Epidermal melanocyte (primary cell): Measurements from ENCODE around the gene TFCP2L1.
"Not testable (repeated sequence)": the region's sequence is repeated elsewhere in the genome, so short reads cannot be mapped to it uniquely, and the experiment has no call there.

Source experiments
- DNase-seq: peaks from one replicate; pipeline ENCODE4 v3.0.0; 2011; ENCODE audit warnings: low spot score; ENCODE audit not compliant: insufficient read length

TFCP2L1 gene

DNA sequence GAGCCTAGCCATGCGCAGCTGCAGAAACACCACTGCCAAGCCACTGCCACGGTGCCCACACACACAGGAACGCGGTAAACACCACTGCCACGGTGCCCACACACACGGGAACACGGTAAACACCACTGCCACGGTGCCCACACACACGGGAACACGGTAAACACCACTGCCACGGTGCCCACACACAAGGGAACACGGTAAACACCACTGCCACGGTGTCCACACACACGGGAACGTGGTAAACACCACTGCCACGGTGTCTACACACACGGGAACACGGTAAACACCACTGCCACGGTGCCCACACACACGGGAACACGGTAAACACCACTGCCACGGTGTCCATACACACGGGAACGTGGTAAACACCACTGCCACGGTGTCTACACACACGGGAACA is 59.3 kb downstream of the TFCP2L1 start:
- not testable (repeated sequence) for DNase-seq

GRCh38 chr2:121220995-121221394 is 64.0 kb downstream of the TFCP2L1 start:
- DNase-seq, result no peak

DNA sequence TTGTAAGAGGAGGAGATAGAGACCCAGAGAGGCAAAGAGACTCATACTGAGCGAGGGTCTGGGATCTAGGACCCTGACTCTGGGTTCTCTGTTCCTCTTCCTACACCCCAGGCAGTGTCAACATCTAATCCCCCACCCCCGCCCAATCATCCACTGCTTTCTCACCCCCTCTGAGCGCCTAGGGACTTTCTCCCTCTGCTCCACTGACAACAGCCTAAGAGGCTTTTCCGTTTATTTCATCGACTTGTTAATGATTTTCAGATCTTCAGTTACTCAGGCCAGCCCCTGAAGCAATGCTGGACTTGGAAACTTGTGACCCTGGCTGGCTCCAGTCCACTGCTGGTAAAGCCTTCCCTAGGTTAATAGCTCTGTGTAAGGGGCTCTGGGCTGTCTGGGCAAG is 65.1 kb downstream of the TFCP2L1 start:
- DNase-seq, result no peak

DNA sequence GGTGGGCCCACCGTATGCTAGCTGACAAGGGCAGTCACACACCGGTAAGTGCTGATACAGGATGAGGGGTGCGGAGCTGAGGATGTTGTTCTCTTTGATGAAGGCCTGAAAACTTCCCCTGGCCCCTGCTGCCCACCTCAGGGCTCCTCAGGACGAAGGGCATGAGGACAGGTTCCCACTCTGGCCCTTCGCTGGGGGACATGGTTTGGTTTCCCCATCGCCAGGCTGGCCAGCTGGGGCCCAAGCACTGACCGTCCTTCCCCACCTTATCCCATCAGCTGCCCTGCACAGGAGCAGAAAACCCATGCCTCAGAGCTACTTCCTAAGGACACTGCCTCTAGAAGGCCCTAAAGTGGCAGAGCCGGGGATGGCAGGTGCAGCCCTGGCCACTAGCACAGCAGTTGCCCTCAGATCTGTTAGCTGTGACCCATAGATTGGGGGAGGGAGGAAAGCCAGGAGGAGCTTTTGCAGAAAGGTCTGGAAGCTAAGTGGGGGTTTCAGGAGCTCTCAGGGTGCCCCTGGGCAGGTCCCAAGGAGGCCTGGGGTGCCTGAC is 66.5 kb downstream of the TFCP2L1 start:
- no peak for DNase-seq

DNA sequence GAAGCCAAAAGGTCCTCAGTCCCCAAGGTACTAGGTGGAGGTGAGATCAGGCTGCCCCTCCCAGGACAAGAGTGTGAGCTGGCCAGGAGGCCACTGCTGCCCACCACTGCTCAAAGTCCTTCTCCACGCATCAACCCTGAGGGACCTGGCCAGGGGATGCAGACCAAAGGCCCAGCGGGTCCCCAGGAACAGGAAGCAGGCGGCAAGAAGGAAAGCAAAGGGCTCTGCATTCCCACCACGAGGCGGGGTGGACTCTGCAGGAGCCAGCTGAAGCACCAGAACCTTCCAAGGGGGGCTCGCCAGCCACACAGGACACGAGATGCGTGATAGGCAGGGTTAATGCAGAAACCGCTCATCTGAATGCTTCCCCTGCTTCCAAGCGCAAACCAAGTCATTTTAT is 67.4 kb downstream of the TFCP2L1 start:
- DNase-seq, result no peak

DNA sequence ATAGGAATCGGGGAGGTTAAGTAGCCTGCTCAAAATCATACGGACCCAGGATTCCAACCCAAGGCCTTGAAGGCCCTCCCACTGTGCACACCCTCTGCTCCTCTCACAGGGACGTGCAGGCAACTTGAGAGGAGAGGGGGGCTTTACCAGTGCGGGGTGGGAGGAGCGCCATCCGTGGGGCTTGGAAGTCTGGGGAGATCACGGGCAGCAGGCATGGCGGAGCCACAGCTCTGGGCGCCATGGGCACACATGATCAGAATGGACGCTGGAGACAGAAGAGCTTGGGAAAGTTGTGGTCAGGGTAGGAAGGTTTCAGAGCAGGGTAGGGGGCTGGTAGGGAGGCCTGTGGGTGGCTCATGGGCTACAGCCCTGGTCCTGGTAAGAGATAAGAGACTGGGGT is 70.7 kb downstream of the TFCP2L1 start:
- DNase-seq, result no peak

DNA sequence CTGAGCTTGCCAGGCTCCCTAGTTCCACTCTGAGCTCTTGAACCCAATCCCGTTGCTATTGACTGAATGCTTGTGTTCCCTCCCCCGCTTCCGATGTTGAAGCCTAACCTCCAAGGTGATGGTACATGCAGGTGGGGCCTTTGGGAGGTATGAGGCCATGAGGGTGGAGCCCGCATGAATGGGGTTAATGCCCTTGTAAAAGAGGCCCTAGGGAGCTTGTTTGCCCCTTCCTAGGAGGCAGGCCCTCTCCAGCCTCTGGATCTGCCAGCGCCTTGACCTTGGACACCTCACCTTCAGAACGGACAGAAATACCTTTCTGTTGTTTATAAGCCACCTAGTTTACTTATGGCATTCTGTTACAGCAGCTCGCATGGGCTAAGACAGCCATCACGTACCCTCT is 71.6 kb downstream of the TFCP2L1 start:
- DNase-seq, result no peak

- DNase-seq, result no peak
These were observed 72.2 kb downstream of the TFCP2L1 start for GRCh38 chr2:121212661-121213325.

DNA sequence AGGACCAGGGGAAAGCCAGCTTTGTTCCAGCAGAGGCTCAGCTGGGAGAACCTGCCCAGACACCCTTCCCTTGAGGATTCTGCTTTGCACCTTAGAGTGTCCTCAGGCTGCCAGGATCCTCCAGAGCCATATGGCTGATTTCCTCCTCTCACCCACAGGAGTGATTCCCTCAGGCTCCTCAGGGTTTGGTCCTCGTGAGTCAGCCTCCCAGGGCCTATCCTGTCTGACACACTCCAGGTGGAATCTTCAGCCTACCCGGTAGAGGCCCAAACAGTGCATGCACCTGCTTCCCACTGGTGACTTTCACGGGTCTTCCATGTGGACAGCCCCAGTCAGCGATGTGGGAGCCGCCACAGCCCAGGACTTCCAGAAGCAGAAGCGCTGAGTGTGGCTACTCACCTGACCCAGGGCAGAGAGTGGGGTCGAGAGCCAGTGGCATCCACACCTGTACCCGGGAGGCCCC is 73.3 kb downstream of the TFCP2L1 start:
- no peak for DNase-seq

DNA sequence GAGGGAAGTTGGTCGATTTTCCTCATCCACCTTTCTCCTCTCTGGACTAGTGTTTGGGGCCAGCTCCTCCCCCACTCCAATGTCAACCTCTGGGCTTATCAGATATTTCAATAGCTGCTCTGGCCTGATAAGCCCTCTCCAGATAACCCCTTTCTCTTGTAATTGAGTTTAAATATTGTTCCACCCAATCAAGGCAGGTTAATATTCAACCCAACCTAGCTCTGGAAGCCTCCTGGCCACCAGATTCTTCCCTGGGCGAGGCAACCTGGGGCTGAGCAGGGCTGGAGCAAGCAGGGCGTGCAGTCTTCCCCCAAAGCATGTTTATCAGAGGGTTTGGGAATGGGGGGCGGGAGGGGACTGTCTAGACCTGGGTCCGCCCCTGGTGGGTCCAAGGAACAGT is 73.8 kb downstream of the TFCP2L1 start:
- DNase-seq, result no peak

DNA sequence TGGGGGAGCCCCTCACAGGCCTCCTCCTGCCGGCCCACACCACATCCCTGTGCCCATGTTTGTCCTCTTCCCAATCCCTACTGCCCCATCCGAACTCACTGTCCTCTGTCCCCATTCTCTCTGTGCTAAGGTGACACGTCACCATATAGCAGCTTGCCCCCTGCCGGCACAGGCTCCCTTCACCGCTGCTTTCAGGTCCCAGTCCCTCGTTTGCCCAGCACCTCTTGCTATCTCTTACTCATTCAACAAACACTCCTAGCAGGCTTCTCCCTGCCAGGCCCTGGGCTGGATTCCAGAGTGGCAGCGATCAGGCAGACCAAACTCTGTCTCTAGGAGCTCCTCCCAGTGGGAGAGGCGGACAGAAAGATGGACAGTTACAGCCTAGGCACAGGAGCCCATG is 74.3 kb downstream of the TFCP2L1 start:
- DNase-seq, result no peak

GRCh38 chr2:121209014-121209610 is 75.9 kb downstream of the TFCP2L1 start:
- no peak for DNase-seq

- no peak for DNase-seq
These were observed 77.5 kb downstream of the TFCP2L1 start for GRCh38 chr2:121207494-121207893.

- no peak for DNase-seq
These were observed 79.6 kb downstream of the TFCP2L1 start for GRCh38 chr2:121205321-121205942.

DNA sequence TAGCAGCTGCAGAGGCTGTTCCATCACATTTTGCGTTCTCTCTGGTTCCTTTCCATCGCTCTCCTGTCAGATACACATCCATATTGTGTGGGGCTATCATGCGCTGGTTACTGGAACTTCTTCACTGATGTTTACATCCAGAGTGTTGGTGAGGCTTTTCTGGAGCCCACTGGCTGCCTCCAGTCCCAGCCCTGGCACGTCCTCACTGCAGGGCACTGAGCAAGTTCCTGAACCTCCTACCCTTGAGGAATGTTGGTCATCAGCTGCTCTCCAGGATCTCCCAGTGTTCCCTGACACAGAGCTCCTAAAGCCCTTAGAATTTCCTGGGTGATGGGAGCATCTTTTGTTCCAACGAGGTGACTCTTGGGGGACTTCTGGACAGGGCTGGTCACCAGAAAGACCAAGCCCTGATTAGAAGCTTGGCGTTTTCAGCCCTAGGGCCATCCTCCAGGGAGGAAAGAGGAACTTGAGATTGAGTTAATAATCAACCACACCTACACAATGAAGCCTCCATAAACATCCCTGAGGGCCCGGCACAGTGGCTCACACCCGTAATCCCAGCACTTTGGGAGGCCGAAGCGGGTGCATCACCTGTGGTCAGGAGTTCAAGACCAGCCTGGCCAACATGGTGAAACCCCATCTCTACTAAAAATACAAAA is 81.3 kb downstream of the TFCP2L1 start:
- no peak for DNase-seq

DNA sequence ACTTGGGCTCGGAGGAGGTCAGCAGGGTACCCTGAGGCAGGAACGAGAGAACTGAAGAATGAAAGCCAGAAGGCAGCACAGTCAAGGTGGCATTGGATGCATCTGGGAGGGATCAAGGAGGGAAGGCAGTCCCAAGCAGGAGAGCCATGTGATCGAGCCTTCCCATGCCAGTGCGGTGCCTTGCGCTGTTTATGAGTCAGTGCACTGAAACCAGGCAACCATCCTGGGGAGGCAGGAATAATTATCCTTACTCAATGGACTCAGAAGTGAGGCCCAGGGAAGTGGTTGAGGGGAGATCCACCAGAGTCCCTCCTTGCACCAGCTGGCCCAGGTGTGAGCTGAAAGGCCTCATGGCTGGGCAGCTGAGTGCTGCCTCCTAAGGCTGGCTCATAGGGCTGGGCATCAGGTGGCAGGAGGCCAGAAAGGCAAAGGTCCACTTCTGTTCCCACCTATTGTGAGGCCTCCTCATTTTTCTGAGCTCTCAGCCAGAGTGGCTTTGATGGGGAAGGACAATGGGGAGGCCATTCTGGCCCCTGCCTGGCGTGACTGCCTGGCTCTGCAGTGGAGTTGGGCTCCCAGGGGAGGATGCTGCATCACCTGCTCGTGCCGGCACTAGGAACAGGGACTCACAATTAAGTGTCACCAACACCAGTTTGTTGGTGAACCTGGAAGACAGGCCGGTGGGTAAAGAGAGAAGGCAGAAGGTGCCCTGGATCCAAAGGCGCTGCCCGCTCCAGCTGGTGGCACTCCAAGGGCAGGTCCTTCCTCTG is 82.3 kb downstream of the TFCP2L1 start:
- no peak for DNase-seq

DNA sequence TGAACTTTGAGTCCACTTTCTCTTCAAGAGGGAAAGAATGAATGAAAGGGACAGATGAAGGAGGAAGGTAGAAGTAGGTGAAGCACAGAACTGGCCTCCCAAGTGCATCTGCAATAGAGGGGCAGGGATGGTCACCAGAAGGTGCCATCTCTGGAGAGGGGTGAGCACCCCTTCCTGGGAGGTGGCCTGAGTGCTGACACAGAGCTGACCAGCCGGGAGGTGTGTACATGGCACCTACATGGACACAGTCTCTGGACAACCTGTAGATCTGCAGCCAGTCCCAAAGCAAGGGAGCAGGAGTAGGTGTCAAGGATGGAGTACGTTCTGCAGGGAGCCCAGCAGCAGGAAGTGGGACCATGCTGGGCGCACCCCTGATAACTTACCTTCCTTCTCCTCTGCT is 83.2 kb downstream of the TFCP2L1 start:
- DNase-seq, result no peak

DNA sequence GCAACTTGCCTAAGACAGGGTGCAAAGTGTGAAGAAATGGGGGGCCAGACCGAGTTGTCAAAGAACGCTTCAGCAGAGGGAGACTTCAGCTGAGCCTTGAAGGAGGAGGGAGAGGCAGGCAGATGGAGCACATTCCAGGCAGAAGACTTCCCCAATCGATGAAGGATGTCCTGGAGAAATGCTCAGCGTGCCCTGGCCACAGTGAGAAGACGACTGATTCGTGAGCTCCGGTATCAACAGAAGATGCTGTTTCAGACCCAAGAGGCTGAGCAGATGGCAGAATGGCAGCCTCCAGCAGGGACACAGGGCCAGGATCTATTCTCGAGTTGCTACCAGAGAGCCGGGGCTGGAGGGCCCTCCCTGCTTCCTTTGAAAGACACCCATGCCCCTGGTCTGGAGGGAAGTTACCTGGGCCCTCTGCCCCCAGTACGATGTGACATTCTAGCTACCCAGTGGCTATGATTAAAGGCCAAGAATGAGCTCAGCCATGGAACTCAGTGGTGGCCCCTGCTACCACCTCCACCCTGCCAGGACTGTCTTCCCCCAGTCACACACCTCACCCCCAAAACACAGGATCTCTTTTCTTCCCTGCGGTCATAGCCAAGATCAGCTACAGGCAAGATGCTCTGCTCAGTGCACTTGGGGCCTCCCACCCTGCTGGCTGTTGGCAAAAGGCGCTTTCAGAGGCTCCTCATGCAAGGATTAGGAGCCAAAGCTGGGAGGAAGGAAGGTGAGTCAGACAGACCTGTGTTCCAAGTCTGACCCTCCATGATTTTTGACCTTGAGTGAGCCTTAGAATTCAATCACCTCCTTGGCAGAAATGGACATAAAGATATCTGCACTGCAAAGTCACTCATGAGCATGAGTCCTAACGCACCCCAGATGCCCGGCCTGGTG is 84.3 kb downstream of the TFCP2L1 start:
- no peak for DNase-seq

GRCh38 chr2:121200011-121200347 is 85.0 kb downstream of the TFCP2L1 start:
- DNase-seq, result no peak

DNA sequence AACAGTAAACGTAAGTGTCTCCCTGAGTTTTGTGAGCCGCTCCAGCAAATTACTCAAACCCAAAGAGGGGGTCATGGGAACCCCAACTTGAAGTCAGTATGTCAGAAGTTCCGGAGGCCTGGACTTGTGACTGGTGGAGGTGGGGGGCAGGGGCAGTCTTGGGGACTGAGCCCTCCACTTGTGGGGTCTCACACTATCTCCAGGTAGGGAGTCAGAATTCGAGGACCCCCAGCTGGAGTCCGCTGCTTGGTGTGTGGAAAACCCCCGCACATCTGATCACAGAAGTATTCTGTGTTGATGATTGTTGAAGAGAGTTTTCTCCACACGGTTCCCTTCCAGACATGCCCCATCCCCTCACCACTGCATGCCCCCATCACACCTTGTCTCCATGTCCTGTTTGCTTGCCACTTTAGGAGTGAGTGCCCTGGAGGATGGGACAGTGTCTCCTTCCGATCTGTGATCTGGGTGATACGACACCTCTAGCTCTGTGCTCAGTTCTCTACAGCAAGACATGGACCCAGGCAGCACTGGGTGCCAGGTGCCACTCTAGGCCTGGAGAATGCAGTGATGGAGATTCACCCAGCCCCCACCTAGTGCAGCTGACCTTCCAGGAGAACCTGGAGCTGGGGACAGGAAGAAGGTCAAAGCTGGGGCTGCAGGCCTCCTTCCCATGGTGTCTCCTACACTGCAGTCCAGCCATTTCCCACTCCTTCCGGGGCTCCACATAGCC is 85.6 kb downstream of the TFCP2L1 start:
- DNase-seq, result no peak
